ENCODE data around the gene NHLRC4. TPM values are rescaled to one million over a fixed set of nuclear protein-coding genes. Genes with fewer than 3 reads are reported as not detected.

NHLRC4 gene
- total RNA-seq, 1 donor from 2014 or later, result 2.7 TPM

DNA sequence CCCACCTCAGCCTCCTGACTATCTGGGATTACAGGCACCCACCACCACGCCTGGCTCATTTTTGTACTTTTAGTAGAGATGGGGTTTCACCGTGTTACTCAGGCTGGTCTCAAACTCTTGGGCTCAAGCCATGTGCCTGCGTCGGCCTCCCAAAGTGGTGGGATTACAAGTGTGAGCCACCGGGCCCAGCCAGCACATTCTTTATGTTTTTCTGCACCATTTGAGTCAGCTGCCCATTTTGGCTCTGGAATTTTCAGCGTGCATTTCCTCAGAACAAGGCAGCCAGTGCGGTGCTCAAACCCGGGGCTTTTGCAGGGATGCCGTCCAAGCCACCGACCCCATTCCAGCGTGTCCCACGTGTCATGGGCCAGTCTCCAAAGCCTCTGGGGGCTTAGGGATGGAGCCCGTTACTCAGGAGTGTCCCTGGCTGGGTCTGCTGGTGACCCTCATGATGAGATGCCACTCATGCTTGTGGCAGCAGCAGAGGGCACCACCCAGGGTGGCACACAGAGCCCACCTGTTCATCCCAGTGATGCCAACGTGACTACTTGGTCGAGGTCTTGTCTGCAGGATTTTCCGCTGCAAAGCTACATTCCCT lies 19.3 kb downstream of the NHLRC4 start:
- TF ChIP-seq, protein P1, sequence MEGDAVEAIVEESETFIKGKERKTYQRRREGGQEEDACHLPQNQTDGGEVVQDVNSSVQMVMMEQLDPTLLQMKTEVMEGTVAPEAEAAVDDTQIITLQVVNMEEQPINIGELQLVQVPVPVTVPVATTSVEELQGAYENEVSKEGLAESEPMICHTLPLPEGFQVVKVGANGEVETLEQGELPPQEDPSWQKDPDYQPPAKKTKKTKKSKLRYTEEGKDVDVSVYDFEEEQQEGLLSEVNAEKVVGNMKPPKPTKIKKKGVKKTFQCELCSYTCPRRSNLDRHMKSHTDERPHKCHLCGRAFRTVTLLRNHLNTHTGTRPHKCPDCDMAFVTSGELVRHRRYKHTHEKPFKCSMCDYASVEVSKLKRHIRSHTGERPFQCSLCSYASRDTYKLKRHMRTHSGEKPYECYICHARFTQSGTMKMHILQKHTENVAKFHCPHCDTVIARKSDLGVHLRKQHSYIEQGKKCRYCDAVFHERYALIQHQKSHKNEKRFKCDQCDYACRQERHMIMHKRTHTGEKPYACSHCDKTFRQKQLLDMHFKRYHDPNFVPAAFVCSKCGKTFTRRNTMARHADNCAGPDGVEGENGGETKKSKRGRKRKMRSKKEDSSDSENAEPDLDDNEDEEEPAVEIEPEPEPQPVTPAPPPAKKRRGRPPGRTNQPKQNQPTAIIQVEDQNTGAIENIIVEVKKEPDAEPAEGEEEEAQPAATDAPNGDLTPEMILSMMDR (IDR thresholded peaks at IDR 0.05), result no peak
- H3K9me3 ChIP-seq, result no peaks in the 10 kb centered on the region
- intact Hi-C loops (cut with DNase I), result no loop called here
- H3K27ac ChIP-seq, result no peak overlapping the region
- no peak for DNase-seq
- peaks cover 5% of the 10 kb centered on the region for H3K36me3 ChIP-seq
- ATAC-seq, result no peak
- peaks cover 30% of the 10 kb centered on the region for H3K4me1 ChIP-seq
- no peaks in the 10 kb centered on the region for H3K27me3 ChIP-seq (ENCODE audit: low read depth)
- H3K4me3 ChIP-seq, result no peak overlapping the region

DNA sequence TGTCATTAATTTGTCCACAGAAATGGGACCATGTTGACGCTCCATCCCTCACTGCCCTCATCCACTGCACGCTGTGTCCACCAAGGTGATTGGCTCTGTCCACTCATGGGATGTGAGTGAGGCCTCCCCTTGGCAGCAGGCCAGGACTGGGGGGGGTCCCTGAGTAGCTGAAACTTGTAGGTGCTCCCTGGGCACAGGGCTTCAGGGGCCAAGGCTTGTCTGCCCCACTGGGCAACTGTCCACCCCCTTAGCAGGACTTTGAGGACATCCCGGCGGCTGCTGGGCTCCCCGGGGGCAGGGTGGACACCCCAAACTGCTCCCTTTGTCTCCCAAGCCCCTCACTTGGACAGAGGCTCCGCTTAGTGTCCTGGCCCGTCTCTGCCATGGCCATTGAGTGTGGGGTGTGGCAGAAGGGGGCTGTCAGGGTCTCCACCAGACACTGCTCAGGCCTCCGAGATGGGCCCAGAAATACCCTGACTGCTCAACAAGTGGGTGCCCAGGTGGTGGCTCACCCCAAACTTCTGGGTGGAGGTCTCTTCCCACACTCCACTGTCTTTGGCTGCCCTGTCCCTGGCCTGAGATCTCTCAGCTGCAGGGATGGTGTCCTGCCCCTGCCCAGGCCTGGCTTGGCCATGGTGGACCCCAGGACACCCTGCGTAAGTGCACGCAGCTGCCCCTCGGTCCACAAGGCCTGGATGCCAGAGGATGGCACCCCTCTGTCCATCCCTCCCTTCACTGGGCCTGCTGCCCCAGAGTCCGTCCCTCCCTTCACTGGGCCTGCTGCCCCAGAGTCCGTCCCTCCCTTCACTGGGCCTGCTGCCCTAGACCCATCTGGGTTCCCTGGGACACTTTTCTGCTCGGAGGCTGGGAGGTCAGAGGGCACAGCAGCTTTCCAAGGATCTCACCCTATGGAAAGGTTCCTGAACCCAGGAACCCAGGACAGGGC lies 20.1 kb downstream of the NHLRC4 start:
- intact Hi-C loops (cut with DNase I), result no loop called here
- Histone ChIP-seq H3K27ac (no peak overlapping the region), H3K27me3 (ENCODE audit: low read depth) (no peaks in the 10 kb centered on the region), H3K4me1 (peaks cover 38% of the 10 kb centered on the region), H3K9me3 (no peaks in the 10 kb centered on the region), H3K4me3 (no peak overlapping the region), H3K36me3 (peaks cover 5% of the 10 kb centered on the region)
- ATAC-seq, result no peak
- DNase-seq, result peak; percentile 59
- TF ChIP-seq, protein P1 (IDR thresholded peaks at IDR 0.05), result no peak

DNA sequence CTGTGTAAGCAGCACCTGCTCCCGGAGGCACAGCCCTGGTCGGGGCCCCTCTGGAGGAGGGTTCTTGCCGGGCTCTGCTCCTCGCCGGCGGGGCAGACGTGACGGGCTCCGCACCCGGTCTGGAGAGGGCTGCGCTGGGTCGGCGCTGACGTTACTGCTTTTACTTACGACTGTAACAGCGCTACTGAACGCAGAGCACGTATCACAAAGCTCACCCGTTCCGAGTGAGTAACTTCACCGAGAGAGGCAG lies 21.8 kb downstream of the NHLRC4 start:
- H3K27me3 ChIP-seq (ENCODE audit: low read depth), result no peaks in the 10 kb centered on the region
- peak overlapping the region; percentile 98 for H3K27ac ChIP-seq
- peaks cover 54% of the 10 kb centered on the region for H3K4me1 ChIP-seq
- ATAC-seq (peak in 1 of 2 donors; percentile 0), DNase-seq (peak; percentile 79)
- intact Hi-C loops (cut with DNase I), result no loop called here
- no peaks in the 10 kb centered on the region for H3K9me3 ChIP-seq
- TF ChIP-seq, protein P1 (IDR thresholded peaks at IDR 0.05), result no peak
- peak overlapping the region; percentile 81 for H3K4me3 ChIP-seq
- no peaks in the 10 kb centered on the region for H3K36me3 ChIP-seq

GRCh38 chr16:588889-589657 lies 22.3 kb downstream of the NHLRC4 start:
- Histone ChIP-seq H3K27ac (peak overlapping the region; percentile 98), H3K4me3 (peak overlapping the region; percentile 81), H3K27me3 (ENCODE audit: low read depth) (no peaks in the 10 kb centered on the region), H3K9me3 (no peaks in the 10 kb centered on the region), H3K4me1 (peaks cover 59% of the 10 kb centered on the region), H3K36me3 (no peaks in the 10 kb centered on the region)
- TF ChIP-seq, protein P1 (IDR thresholded peaks at IDR 0.05), result no peak
- intact Hi-C loops (cut with DNase I), result no loop called here
- peak; percentile 97 for DNase-seq
- ATAC-seq, result peak; percentile 89 to 90

- Histone ChIP-seq H3K4me1 (peaks cover 66% of the 10 kb centered on the region), H3K9me3 (no peaks in the 10 kb centered on the region), H3K36me3 (no peaks in the 10 kb centered on the region), H3K4me3 (peak within 1 kb of the TSS; percentile 92), H3K27ac (peak within 1 kb of the TSS; percentile 98), H3K27me3 (ENCODE audit: low read depth) (no peaks in the 10 kb centered on the region)
- TF ChIP-seq, protein P1 (IDR thresholded peaks at IDR 0.05), result peak; percentile 26
- peak; percentile 100 for DNase-seq
- peak; percentile 91 to 94 for ATAC-seq
- intact Hi-C loops (cut with DNase I), result no loop called here
These were observed 22.9 kb downstream of the NHLRC4 start, which contains the start of gene RAB40C for GRCh38 chr16:589658-590187. TSS of gene RAB40C (plus strand) at chr16:590066. CDS start at chr16:590292, 226 bp downstream.
